Neural cell (in vitro differentiated cells): ENCODE measurements around the gene RNASEH1.

Experiments used
- CTCF ChIP-seq: fragments of 450-650 bp; IDR thresholded peaks from 2 replicates; pipeline ENCODE4 v1.5.1; 2014; ENCODE audit warnings: antibody characterized with exemption, mild to moderate bottlenecking, moderate library complexity; ENCODE audit not compliant: poor library complexity, severe bottlenecking
- EP300 ChIP-seq: fragments of 450-650 bp; conservative IDR thresholded peaks from 2 replicates; pipeline ENCODE4 v1.6.1; 2014; ENCODE audit warnings: antibody characterized with exemption, mild to moderate bottlenecking, moderate library complexity; ENCODE audit not compliant: poor library complexity, severe bottlenecking
- EZH2 ChIP-seq: fragments of 200-600, 300-800 bp; shearing (Covaris generic), sonication (generic); IDR thresholded peaks from 2 replicates; pipeline ENCODE4 v1.6.1; 2014; ENCODE audit warnings: antibody characterized with exemption, low read length, borderline replicate concordance, mild to moderate bottlenecking; ENCODE audit not compliant: insufficient read depth, poor library complexity, severe bottlenecking
- MXI1 ChIP-seq: fragments of 450-650 bp; conservative IDR thresholded peaks from 2 replicates; pipeline ENCODE4 v1.6.1; 2014; ENCODE audit warnings: antibody characterized with exemption, mild to moderate bottlenecking; ENCODE audit not compliant: poor library complexity, severe bottlenecking
- POLR2AphosphoS5 ChIP-seq: IDR thresholded peaks from 2 replicates; pipeline ENCODE4 v1.6.1; 2012
- SMC3 ChIP-seq: fragments of 450-650 bp; conservative IDR thresholded peaks from 2 replicates; pipeline ENCODE4 v1.6.1; 2014; ENCODE audit warnings: antibody characterized with exemption, mild to moderate bottlenecking, moderate library complexity; ENCODE audit not compliant: poor library complexity

- TF ChIP-seq CTCF (no peak), MXI1 (no peak), POLR2AphosphoS5 (no peak), SMC3 (no peak), EZH2 (no peak), EP300 (no peak)
Observed at GRCh38 chr2:3580449-3580848, 22.3 kb upstream of the RNASEH1 start.
